ENCODE measurements around the gene SNX20.

Gene SNX20

GRCh38 chr16:50717091-50717490 is 36.0 kb upstream of the SNX20 start:
- H3K27me3 ChIP-seq (ENCODE audit: control insufficient read depth, insufficient read depth, low read length) = no peaks in the 10 kb centered on the region
- H3K4me1 ChIP-seq (ENCODE audit: control insufficient read depth, insufficient read depth, low read length) = peaks cover 2% of the 10 kb centered on the region; the same call in 1 of the 2 replicates
- no peak overlapping the region for H3K27ac ChIP-seq (ENCODE audit: low read length)
- H3K4me3 ChIP-seq (ENCODE audit: low read length) = no peak overlapping the region
- DNase-seq (ENCODE audit: low read depth, low spot score) = no peak
- H3K36me3 ChIP-seq (ENCODE audit: control insufficient read depth, insufficient read depth, low read length) = no peaks in the 10 kb centered on the region; the same call in 1 of the 2 replicates
- WGBS (ENCODE audit: insufficient coverage, insufficient read length) = no CpG with 5 or more reads among the region's 4 CpGs
- no peaks in the 10 kb centered on the region for H3K9me3 ChIP-seq (ENCODE audit: control insufficient read depth, insufficient read depth, low read length)

DNA sequence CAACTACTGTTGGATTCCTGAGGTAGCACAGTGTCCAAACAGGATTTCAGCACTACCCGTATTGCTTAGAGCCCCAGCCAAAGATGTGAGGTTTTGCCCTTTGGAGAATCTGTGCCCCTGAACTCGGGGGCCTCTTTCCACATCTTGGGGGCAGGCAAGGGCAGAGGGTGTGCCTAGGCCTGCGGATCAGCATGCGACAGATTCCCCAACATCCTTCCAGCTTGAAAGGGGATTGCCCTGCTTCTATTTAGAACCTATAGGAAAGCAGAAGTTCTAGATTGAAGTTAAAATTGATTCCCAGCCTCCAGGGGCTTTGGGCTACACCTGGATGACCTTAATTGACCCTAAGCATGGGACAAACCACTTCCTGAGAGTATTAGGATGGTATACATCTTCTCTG is 31.8 kb upstream of the SNX20 start:
- Histone ChIP-seq H3K27ac (ENCODE audit: low read length) (no peak overlapping the region), H3K27me3 (ENCODE audit: control insufficient read depth, insufficient read depth, low read length) (no peaks in the 10 kb centered on the region), H3K4me3 (ENCODE audit: low read length) (no peak overlapping the region), H3K9me3 (ENCODE audit: control insufficient read depth, insufficient read depth, low read length) (no peaks in the 10 kb centered on the region), H3K4me1 (ENCODE audit: control insufficient read depth, insufficient read depth, low read length) (no peaks in the 10 kb centered on the region), H3K36me3 (ENCODE audit: control insufficient read depth, insufficient read depth, low read length) (no peaks in the 10 kb centered on the region; the same call in 1 of the 2 replicates)
- no CpG with 5 or more reads among the region's 4 CpGs for WGBS (ENCODE audit: insufficient coverage, insufficient read length)
- DNase-seq (ENCODE audit: low read depth, low spot score) = no peak

DNA sequence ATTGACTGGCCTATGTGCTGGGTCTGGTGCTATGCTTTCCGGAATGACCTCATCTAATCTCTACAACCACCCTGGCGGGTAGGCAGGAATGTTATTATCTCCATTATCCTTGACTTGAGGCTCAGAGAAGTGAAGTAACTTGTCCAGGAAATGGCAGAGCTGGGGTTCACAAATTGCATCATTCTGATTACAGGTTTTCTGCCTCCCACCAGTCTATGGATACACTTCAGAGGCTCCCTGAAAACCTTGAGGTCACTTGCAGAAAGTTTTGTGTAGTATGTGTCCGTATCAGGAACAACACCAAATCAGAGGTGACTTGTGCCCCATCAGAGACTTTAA is 31.4 kb upstream of the SNX20 start:
- Histone ChIP-seq H3K9me3 (ENCODE audit: control insufficient read depth, insufficient read depth, low read length) (no peaks in the 10 kb centered on the region), H3K4me1 (ENCODE audit: control insufficient read depth, insufficient read depth, low read length) (no peaks in the 10 kb centered on the region), H3K4me3 (ENCODE audit: low read length) (no peak overlapping the region), H3K27me3 (ENCODE audit: control insufficient read depth, insufficient read depth, low read length) (no peaks in the 10 kb centered on the region), H3K36me3 (ENCODE audit: control insufficient read depth, insufficient read depth, low read length) (no peaks in the 10 kb centered on the region; the same call in 1 of the 2 replicates), H3K27ac (ENCODE audit: low read length) (no peak overlapping the region)
- DNase-seq (ENCODE audit: low read depth, low spot score) = no peak
- WGBS (ENCODE audit: insufficient coverage, insufficient read length) = no CpG with 5 or more reads among the region's 3 CpGs

- Histone ChIP-seq H3K36me3 (ENCODE audit: control insufficient read depth, insufficient read depth, low read length) (no peaks in the 10 kb centered on the region; the same call in 1 of the 2 replicates), H3K27me3 (ENCODE audit: control insufficient read depth, insufficient read depth, low read length) (no peaks in the 10 kb centered on the region), H3K4me3 (ENCODE audit: low read length) (no peak overlapping the region), H3K4me1 (ENCODE audit: control insufficient read depth, insufficient read depth, low read length) (no peaks in the 10 kb centered on the region), H3K27ac (ENCODE audit: low read length) (no peak overlapping the region), H3K9me3 (ENCODE audit: control insufficient read depth, insufficient read depth, low read length) (no peaks in the 10 kb centered on the region)
- no peak for DNase-seq (ENCODE audit: low read depth, low spot score)
- WGBS (ENCODE audit: insufficient coverage, insufficient read length) = no CpG with 5 or more reads among the region's 25 CpGs
Measured at GRCh38 chr16:50711862-50712559, 30.9 kb upstream of the SNX20 start.

DNA sequence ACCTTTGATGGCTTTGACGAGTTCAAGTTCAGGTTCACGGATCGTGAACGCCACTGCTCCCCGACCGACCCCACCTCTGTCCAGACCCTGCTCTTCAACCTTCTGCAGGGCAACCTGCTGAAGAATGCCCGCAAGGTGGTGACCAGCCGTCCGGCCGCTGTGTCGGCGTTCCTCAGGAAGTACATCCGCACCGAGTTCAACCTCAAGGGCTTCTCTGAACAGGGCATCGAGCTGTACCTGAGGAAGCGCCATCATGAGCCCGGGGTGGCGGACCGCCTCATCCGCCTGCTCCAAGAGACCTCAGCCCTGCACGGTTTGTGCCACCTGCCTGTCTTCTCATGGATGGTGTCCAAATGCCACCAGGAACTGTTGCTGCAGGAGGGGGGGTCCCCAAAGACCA is 29.9 kb upstream of the SNX20 start:
- Histone ChIP-seq H3K27me3 (ENCODE audit: control insufficient read depth, insufficient read depth, low read length) (no peaks in the 10 kb centered on the region), H3K36me3 (ENCODE audit: control insufficient read depth, insufficient read depth, low read length) (no peaks in the 10 kb centered on the region; the same call in 1 of the 2 replicates), H3K4me3 (ENCODE audit: low read length) (no peak overlapping the region), H3K4me1 (ENCODE audit: control insufficient read depth, insufficient read depth, low read length) (no peaks in the 10 kb centered on the region), H3K27ac (ENCODE audit: low read length) (no peak overlapping the region), H3K9me3 (ENCODE audit: control insufficient read depth, insufficient read depth, low read length) (no peaks in the 10 kb centered on the region)
- no peak for DNase-seq (ENCODE audit: low read depth, low spot score)
- no CpG with 5 or more reads among the region's 21 CpGs for WGBS (ENCODE audit: insufficient coverage, insufficient read length)

DNA sequence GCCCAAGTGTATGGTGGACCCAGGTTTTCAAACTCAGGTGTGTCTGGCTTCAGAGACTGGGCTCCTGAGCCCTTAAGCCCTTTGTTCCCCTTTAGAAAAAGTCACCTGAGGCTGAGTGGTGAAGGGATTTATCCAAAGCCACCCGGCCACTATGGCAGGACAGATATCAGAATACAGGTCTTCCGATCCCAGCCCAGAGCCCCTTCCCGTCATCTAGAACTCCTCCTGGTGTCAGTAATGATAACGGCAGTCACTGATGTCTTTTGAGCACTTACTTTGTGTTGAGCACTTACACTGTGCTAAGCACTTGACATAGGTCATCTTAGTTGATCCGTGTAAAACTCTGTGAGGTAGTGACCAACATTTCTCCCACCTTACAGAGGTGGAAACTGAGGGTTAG is 28.9 kb upstream of the SNX20 start:
- no peaks in the 10 kb centered on the region for H3K4me1 ChIP-seq (ENCODE audit: control insufficient read depth, insufficient read depth, low read length)
- H3K36me3 ChIP-seq (ENCODE audit: control insufficient read depth, insufficient read depth, low read length) = no peaks in the 10 kb centered on the region; the same call in 1 of the 2 replicates
- no peaks in the 10 kb centered on the region for H3K27me3 ChIP-seq (ENCODE audit: control insufficient read depth, insufficient read depth, low read length)
- H3K4me3 ChIP-seq (ENCODE audit: low read length) = no peak overlapping the region
- WGBS (ENCODE audit: insufficient coverage, insufficient read length) = no CpG with 5 or more reads among the region's 5 CpGs
- H3K27ac ChIP-seq (ENCODE audit: low read length) = no peak overlapping the region
- DNase-seq (ENCODE audit: low read depth, low spot score) = no peak
- no peaks in the 10 kb centered on the region for H3K9me3 ChIP-seq (ENCODE audit: control insufficient read depth, insufficient read depth, low read length)

GRCh38 chr16:50709061-50709684 is 28.1 kb upstream of the SNX20 start:
- DNase-seq (ENCODE audit: low read depth, low spot score) = no peak
- H3K36me3 ChIP-seq (ENCODE audit: control insufficient read depth, insufficient read depth, low read length) = no peaks in the 10 kb centered on the region; the same call in 1 of the 2 replicates
- no peaks in the 10 kb centered on the region for H3K9me3 ChIP-seq (ENCODE audit: control insufficient read depth, insufficient read depth, low read length)
- no peaks in the 10 kb centered on the region for H3K27me3 ChIP-seq (ENCODE audit: control insufficient read depth, insufficient read depth, low read length)
- H3K27ac ChIP-seq (ENCODE audit: low read length) = no peak overlapping the region
- WGBS (ENCODE audit: insufficient coverage, insufficient read length) = no CpG with 5 or more reads among the region's 8 CpGs
- H3K4me1 ChIP-seq (ENCODE audit: control insufficient read depth, insufficient read depth, low read length) = no peaks in the 10 kb centered on the region
- no peak overlapping the region for H3K4me3 ChIP-seq (ENCODE audit: low read length)

DNA sequence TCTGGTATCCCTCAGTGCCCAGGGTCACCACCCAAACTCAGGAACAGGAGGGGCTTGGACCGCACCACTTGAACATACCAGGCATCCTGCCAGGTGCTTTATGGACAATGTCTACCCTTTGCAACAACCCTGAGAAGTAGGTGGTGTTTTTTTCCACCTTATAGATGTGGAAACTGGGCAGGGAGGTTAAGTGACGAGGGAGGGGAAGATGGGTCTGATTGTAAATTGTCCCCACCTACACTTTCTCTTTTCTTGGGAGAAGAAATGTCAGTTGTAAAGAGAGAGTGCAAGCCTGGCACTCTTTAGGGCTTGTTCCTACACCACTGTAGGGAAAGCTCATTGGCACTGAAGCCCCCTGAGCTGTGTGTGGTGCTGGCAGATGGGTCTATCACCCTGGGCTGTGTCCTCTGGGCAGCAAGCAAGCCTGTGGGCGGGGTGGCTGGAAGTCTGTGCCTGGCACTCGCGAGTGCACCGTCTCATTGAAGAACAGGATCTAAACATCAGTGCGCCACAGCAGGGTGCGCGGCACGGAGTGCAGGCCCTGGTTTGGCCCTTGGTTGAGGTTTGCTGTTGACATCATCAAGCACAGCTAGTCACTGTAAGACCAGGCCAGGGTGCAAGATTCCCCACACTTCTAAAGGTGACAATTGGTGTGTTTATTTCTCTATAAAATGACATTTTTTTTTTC is 27.4 kb upstream of the SNX20 start:
- WGBS (ENCODE audit: insufficient coverage, insufficient read length) = no CpG with 5 or more reads among the region's 10 CpGs
- Histone ChIP-seq H3K27me3 (ENCODE audit: control insufficient read depth, insufficient read depth, low read length) (no peaks in the 10 kb centered on the region), H3K9me3 (ENCODE audit: control insufficient read depth, insufficient read depth, low read length) (peaks cover 1% of the 10 kb centered on the region; the same call in 1 of the 2 replicates), H3K27ac (ENCODE audit: low read length) (no peak overlapping the region), H3K4me3 (ENCODE audit: low read length) (no peak overlapping the region), H3K36me3 (ENCODE audit: control insufficient read depth, insufficient read depth, low read length) (no peaks in the 10 kb centered on the region; the same call in 1 of the 2 replicates), H3K4me1 (ENCODE audit: control insufficient read depth, insufficient read depth, low read length) (no peaks in the 10 kb centered on the region)
- no peak for DNase-seq (ENCODE audit: low read depth, low spot score)

DNA sequence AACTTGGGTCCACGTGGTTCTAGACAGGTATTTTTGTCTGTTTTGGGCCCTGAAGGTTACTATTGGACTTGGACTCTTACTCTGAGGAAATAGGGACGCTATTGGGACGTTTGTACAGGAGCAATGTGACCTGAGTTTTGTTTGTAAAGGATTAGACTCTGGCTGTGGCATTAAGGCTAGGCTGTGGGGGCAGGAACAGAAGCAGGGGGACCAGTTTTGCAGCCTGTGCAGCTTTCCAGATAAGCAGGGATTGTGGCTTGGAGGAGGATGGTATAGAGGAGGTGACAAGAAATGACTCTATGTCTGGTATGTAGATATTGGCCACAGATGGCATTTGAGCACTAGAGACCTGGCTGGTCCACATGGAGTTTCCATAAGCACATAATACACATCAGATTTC is 25.1 kb upstream of the SNX20 start:
- no peak overlapping the region for H3K4me3 ChIP-seq (ENCODE audit: low read length)
- no peak for DNase-seq (ENCODE audit: low read depth, low spot score)
- H3K36me3 ChIP-seq (ENCODE audit: control insufficient read depth, insufficient read depth, low read length) = no peaks in the 10 kb centered on the region
- no CpG with 5 or more reads among the region's 3 CpGs for WGBS (ENCODE audit: insufficient coverage, insufficient read length)
- peaks cover 1% of the 10 kb centered on the region; the same call in 1 of the 2 replicates for H3K9me3 ChIP-seq (ENCODE audit: control insufficient read depth, insufficient read depth, low read length)
- H3K4me1 ChIP-seq (ENCODE audit: control insufficient read depth, insufficient read depth, low read length) = no peaks in the 10 kb centered on the region
- no peak overlapping the region for H3K27ac ChIP-seq (ENCODE audit: low read length)
- H3K27me3 ChIP-seq (ENCODE audit: control insufficient read depth, insufficient read depth, low read length) = no peaks in the 10 kb centered on the region

DNA sequence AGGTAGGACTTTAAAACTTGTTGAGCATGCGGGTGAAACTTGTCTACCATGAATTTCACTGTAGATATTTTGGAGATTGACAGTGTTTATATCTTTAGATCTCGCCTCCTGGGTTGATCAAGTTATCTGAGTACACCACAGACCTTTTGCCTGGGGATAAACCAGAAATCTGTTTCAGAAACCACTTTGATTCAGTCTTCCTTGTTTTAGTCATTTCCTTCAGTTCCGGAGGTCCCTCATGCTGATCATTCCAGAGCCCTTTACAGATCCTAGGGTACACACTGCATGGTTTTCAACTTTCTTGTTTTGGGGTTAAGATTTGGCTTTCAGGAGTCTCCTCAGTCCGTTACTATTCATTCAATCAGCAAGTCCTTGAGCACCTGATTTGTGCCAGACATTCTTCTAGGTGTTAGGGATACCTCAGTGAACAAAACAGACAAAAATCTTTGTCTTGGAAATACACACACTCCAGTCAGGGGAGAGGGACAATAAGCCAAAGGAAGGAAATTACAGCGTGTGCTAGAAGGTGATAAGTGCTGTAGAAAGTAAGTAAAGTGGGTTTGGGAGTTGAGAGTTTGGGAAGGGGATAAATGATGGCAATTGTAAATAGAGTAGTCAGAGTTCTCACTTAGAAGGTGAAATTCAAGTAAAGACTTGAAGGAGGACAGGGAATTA is 24.5 kb upstream of the SNX20 start:
- H3K27me3 ChIP-seq (ENCODE audit: control insufficient read depth, insufficient read depth, low read length) = no peaks in the 10 kb centered on the region
- H3K9me3 ChIP-seq (ENCODE audit: control insufficient read depth, insufficient read depth, low read length) = peaks cover 1% of the 10 kb centered on the region; the same call in 1 of the 2 replicates
- no peak overlapping the region for H3K27ac ChIP-seq (ENCODE audit: low read length)
- WGBS (ENCODE audit: insufficient coverage, insufficient read length) = 100% methylated on average over 1 of the region's 5 CpGs
- no peaks in the 10 kb centered on the region for H3K4me1 ChIP-seq (ENCODE audit: control insufficient read depth, insufficient read depth, low read length)
- no peak for DNase-seq (ENCODE audit: low read depth, low spot score)
- no peak overlapping the region for H3K4me3 ChIP-seq (ENCODE audit: low read length)
- no peaks in the 10 kb centered on the region for H3K36me3 ChIP-seq (ENCODE audit: control insufficient read depth, insufficient read depth, low read length)
